Testis (tissue), 3 donors: ENCODE measurements around the gene SYT11. TPM values are rescaled to one million over a fixed set of nuclear protein-coding genes. Genes with fewer than 3 reads are reported as not detected.

Experiments used
- DNase-seq: peaks from one replicate; pipeline ENCODE4 v3.0.0-alpha.2; 2019
- H3K27ac ChIP-seq, 2 donors: fragments of 200-600 bp; sonication (generic); one replicate each; pipeline ENCODE4 v1.5.1; 2019
- H3K27me3 ChIP-seq: fragments of 200-600 bp; sonication (generic); one replicate; pipeline ENCODE4 v1.5.1; 2019
- H3K36me3 ChIP-seq: fragments of 200-600 bp; sonication (generic); one replicate; pipeline ENCODE4 v1.5.1; 2017; ENCODE audit warnings: low read depth; ENCODE audit errors: missing control alignments
- H3K4me1 ChIP-seq: fragments of 200-600 bp; sonication (generic); one replicate; pipeline ENCODE4 v1.5.1; 2019
- H3K4me3 ChIP-seq, 2 donors: fragments of 200-600 bp; sonication (generic); one replicate each; pipeline ENCODE4 v1.5.1; 2017 to 2019
- H3K9me3 ChIP-seq: fragments of 200-600 bp; sonication (generic); one replicate; pipeline ENCODE4 v1.5.1; 2017
- CTCF ChIP-seq, 3 experiments: fragments of 450-650 bp in 2 of 3; fragments of 200-600 bp in 1 of 3; sonication (generic) in 1 of 3; IDR thresholded peaks; one replicate each; pipeline ENCODE4 v1.5.1; 2016 to 2019; ENCODE audit warnings: antibody characterized with exemption in 3 of 3, mild to moderate bottlenecking in 2 of 3, moderate library complexity in 1 of 3
- POLR2A ChIP-seq: fragments of 450-650 bp; IDR thresholded peaks from one replicate; pipeline ENCODE4 v1.6.1; 2017; ENCODE audit warnings: antibody characterized with exemption, mild to moderate bottlenecking, moderate library complexity
- WGBS, 2 donors: methylation state at CpG; one replicate each; pipeline ENCODE4 v1.1.5; 2018; 5-methylcytosine and 5-hydroxymethylcytosine counted together
- intact Hi-C: fragments of 100-400 bp; cut with DNase I; formaldehyde crosslinking; loops from one replicate; pipeline ENCODE4 v1.15.1; 2023; ENCODE audit warnings: low total_unique reads
- polyA plus RNA-seq: library from polyadenylated mRNA; stranded (reverse); fragments of 350-450 nt; fragmentation: Illumina TruSeq; extraction: RNeasy Lipid Tissue Mini Kit (QIAGEN cat#74804); gene quantifications from one replicate; pipeline ENCODE4 v1.2.3, GENCODE V29; 2014; ENCODE audit warnings: low read depth, low replicate concordance; ENCODE audit not compliant: insufficient read depth
- total RNA-seq, 2 donors: library from RNA; depleted of rRNA; stranded (reverse); fragments of >200 nt; gene quantifications; one replicate each; pipeline ENCODE4 v1.2.3, GENCODE V29; 2016

SYT11 gene
- total and polyA plus RNA-seq, 3 donors from 2014 or later, result 17.9 to 23.4 (median 19.7) TPM

- Histone ChIP-seq H3K4me3 (no peak overlapping the region), H3K27ac (no peak overlapping the region), H3K4me1 (peaks cover 13% of the 10 kb centered on the region), H3K27me3 (no peaks in the 10 kb centered on the region), H3K36me3 (no peaks in the 10 kb centered on the region), H3K9me3 (no peaks in the 10 kb centered on the region)
- intact Hi-C loops, result no loop called here
- TF ChIP-seq CTCF (IDR thresholded peaks at IDR 0.05) (no peak), POLR2A (no peak)
- no peak for DNase-seq
These were observed 22.9 kb downstream of the SYT11 start for GRCh38 chr1:155882235-155882634.

- intact Hi-C loops, result no loop called here
- H3K9me3 ChIP-seq, result no peaks in the 10 kb centered on the region
- no peaks in the 10 kb centered on the region for H3K27me3 ChIP-seq
- TF ChIP-seq CTCF (IDR thresholded peaks at IDR 0.05) (no peak), POLR2A (no peak)
- H3K36me3 ChIP-seq, result no peaks in the 10 kb centered on the region
- no peak for DNase-seq
- WGBS, 2 donors, result 65% methylated on average over 2 of the region's 2 CpGs
- H3K27ac ChIP-seq, result peak overlapping the region in 1 of 2 donors; percentile 67
- H3K4me1 ChIP-seq, result peaks cover 13% of the 10 kb centered on the region
- H3K4me3 ChIP-seq, result no peak overlapping the region
These were observed 23.4 kb downstream of the SYT11 start for GRCh38 chr1:155882766-155883165.

- H3K27me3 ChIP-seq, result no peaks in the 10 kb centered on the region
- no peaks in the 10 kb centered on the region for H3K36me3 ChIP-seq
- no peaks in the 10 kb centered on the region for H3K9me3 ChIP-seq
- H3K27ac ChIP-seq, result peak overlapping the region; percentile 59 to 67
- TF ChIP-seq POLR2A (no peak), CTCF (IDR thresholded peaks at IDR 0.05) (no peak)
- intact Hi-C loops, result no loop called here
- H3K4me3 ChIP-seq, result no peak overlapping the region
- H3K4me1 ChIP-seq, result peaks cover 13% of the 10 kb centered on the region
- peak; percentile 75 for DNase-seq
- 37 to 60% methylated on average over 9 of the region's 9 CpGs for WGBS, 2 donors
These were observed 24.9 kb downstream of the SYT11 start for GRCh38 chr1:155884031-155884960.

- no peaks in the 10 kb centered on the region for H3K9me3 ChIP-seq
- peak overlapping the region in 1 of 2 donors; percentile 67 for H3K27ac ChIP-seq
- TF ChIP-seq POLR2A (no peak), CTCF (IDR thresholded peaks at IDR 0.05) (no peak)
- H3K4me3 ChIP-seq, result no peak overlapping the region
- no peaks in the 10 kb centered on the region for H3K36me3 ChIP-seq
- no peak for DNase-seq
- intact Hi-C loops, result no loop called here
- H3K4me1 ChIP-seq, result peaks cover 13% of the 10 kb centered on the region
- H3K27me3 ChIP-seq, result no peaks in the 10 kb centered on the region
These were observed 25.6 kb downstream of the SYT11 start for GRCh38 chr1:155884982-155885381.

- Histone ChIP-seq H3K4me3 (no peak overlapping the region), H3K27ac (no peak overlapping the region), H3K9me3 (no peaks in the 10 kb centered on the region), H3K27me3 (no peaks in the 10 kb centered on the region), H3K36me3 (no peaks in the 10 kb centered on the region), H3K4me1 (peaks cover 12% of the 10 kb centered on the region)
- TF ChIP-seq POLR2A (no peak), CTCF (IDR thresholded peaks at IDR 0.05) (no peak)
- no peak for DNase-seq
- intact Hi-C loops, result no loop called here
- WGBS, 2 donors, result 88 to 97% methylated on average over 5 of the region's 5 CpGs
These were observed 29.1 kb downstream of the SYT11 start for GRCh38 chr1:155888481-155888880.
